OCI-LY7 (cell line): ENCODE results near the gene DUSP14.

ENCODE experiments used
- CTCF ChIP-seq: fragments of 200-600 bp; sonication (generic); conservative IDR thresholded peaks from 2 replicates; pipeline ENCODE4 v1.5.1; 2014; ENCODE audit warnings: mild to moderate bottlenecking, antibody characterized with exemption, low read length, moderate library complexity, mixed read lengths
- EZH2phosphoT487 ChIP-seq: fragments of 200-600 bp; sonication (generic); IDR thresholded peaks from 2 replicates; pipeline ENCODE4 v1.6.1; 2018; ENCODE audit warnings: low read depth, borderline replicate concordance, mild to moderate bottlenecking, mixed run types, antibody characterized with exemption, low read length, moderate library complexity, mixed read lengths

GRCh38 chr17:37481001-37481665 lies 8.6 kb upstream of the DUSP14 start:
- TF ChIP-seq CTCF (no peak), EZH2phosphoT487 (no peak)
